HUES48 (cell line): Measurements from ENCODE around the gene CAMSAP1.

Experiments used
- H3K27ac ChIP-seq: one replicate; pipeline ENCODE4 v1.7.0; 2013; ENCODE audit warnings: low read depth, low read length, inconsistent platforms
- H3K27me3 ChIP-seq: 2 replicates; pipeline ENCODE4 v1.6.1; 2013; ENCODE audit warnings: mild to moderate bottlenecking, low read length; ENCODE audit not compliant: control insufficient read depth, insufficient read depth
- H3K36me3 ChIP-seq: 2 replicates; pipeline ENCODE4 v1.6.1; 2013; ENCODE audit warnings: low read length; ENCODE audit not compliant: control insufficient read depth, insufficient read depth
- H3K4me1 ChIP-seq: 2 replicates; pipeline ENCODE4 v1.6.1; 2013; ENCODE audit warnings: mild to moderate bottlenecking, low read length; ENCODE audit not compliant: control insufficient read depth, insufficient read depth
- H3K4me3 ChIP-seq: 2 replicates; pipeline ENCODE4 v1.5.1; 2013; ENCODE audit warnings: mild to moderate bottlenecking, low read depth, low read length
- H3K9ac ChIP-seq: 2 replicates; pipeline ENCODE4 v1.6.1; 2013; ENCODE audit warnings: mild to moderate bottlenecking, low read depth, low read length, moderate library complexity
- H3K9me3 ChIP-seq: 2 replicates; pipeline ENCODE4 v1.6.1; 2013; ENCODE audit warnings: low read length; ENCODE audit not compliant: control insufficient read depth, insufficient read depth

The CAMSAP1 gene

DNA sequence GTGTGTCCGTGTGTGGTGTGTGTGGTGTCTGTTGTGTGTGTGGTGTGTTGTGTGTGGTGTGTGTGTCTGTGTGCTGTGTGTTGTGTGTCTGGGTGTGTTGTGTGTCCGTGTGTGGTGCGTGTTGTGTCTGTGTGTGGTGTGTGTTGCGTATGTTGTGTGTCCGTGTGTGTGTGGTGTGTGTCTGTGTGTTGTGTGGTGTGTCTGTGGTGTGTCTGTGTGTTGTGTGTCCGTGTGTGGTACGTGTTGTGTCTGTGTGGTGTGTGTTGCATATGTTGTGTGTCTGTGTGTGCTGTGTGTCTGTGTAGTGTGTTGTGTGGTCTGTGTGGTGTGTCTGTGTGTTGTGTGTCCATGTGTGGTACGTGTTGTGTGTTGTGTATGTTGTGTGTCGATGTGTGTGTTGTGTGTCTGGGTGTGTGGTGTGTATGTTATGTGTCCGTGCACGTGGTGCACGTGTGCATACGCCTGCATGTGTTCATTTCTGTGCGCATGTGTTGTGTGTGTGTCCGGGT is 133.1 kb downstream of the CAMSAP1 start:
- Histone ChIP-seq H3K9me3 (no peaks in the 10 kb centered on the region), H3K27ac (no peak overlapping the region), H3K9ac (no peak overlapping the region), H3K27me3 (no peaks in the 10 kb centered on the region), H3K4me1 (no peaks in the 10 kb centered on the region), H3K36me3 (no peaks in the 10 kb centered on the region), H3K4me3 (no peak overlapping the region)

DNA sequence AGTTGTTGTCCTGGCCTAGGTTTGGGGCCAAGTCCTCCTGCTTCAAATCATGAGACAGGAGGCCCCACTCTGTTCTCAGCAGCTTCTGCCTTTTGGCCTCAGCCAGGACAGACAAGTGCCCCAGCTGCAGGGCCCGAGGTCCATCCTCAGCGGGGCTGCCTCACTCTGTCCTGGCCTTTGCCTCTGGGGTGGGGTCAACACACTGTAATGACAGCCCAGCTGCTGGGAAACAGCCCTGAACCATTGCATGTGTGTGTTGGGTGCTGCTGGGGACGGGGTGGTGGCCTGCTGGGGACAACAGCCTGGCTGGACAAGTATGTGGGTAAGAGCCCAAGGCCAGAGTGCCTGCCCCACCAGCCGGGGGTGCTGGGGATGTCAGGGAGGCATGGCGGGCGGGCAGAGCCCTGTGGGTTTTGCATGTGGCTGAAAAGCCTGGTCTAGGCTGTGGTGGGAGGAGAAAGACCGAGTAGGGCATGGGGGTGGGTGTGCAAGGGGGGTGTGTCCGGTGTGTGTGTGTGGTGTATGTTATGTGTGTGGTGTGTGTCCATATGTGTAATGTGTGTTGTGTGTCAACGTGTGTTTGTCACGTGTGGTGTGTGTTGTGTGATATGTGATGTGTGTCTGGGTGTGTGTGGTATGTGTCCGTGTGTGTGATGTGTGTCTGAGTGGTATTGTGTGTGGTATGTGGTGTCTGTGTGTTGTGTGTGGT is 133.7 kb downstream of the CAMSAP1 start:
- Histone ChIP-seq H3K27me3 (no peaks in the 10 kb centered on the region), H3K36me3 (no peaks in the 10 kb centered on the region)

DNA sequence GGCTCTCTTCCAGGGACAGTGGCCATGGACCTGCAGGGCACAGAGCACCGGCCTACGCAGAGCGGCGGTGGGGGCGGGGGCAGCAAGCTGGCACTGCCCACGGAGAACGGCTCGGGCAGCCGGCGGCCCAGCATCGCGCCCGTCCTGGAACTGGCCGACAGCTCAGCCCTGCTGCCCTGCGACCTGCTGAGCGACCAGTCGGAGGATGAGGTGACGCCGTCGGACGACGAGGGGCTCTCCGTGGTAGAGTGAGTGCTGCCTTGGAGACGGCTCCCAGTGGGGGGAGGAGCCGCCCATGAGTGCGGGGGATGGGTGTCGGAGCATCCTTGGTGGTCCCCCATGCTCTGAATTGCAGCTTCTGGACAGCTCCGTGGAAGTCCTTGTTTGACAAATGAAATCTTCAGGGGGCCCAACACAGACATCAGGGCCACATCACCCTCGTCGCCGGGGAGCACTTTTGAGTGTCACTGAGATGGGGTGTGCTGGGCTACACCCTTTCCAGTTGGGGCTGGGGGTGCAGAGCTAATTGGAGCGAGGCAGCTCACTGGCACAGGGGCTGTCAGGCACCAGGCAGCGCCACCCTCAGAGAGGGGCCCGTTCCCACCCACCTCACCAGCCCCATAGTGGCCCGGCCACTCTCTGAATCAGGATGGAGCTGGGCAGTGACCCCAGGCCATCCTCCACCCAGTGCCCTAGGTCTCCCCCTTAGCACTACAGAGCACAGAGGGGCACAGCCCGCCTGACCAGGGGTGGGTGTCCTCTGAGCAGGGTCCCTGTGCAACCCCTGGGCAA is 134.4 kb downstream of the CAMSAP1 start:
- H3K9ac ChIP-seq, result no peak overlapping the region
- no peaks in the 10 kb centered on the region for H3K36me3 ChIP-seq
- H3K4me3 ChIP-seq, result no peak overlapping the region
- no peaks in the 10 kb centered on the region for H3K4me1 ChIP-seq
- no peaks in the 10 kb centered on the region for H3K27me3 ChIP-seq
- H3K9me3 ChIP-seq, result no peaks in the 10 kb centered on the region
- no peak overlapping the region for H3K27ac ChIP-seq

More for the DNA sequence above, 133.7 kb downstream of the CAMSAP1 start:
- H3K9me3 ChIP-seq, result no peaks in the 10 kb centered on the region
- H3K27ac ChIP-seq, result no peak overlapping the region
- no peaks in the 10 kb centered on the region for H3K4me1 ChIP-seq
- no peak overlapping the region for H3K4me3 ChIP-seq
- H3K9ac ChIP-seq, result no peak overlapping the region

DNA sequence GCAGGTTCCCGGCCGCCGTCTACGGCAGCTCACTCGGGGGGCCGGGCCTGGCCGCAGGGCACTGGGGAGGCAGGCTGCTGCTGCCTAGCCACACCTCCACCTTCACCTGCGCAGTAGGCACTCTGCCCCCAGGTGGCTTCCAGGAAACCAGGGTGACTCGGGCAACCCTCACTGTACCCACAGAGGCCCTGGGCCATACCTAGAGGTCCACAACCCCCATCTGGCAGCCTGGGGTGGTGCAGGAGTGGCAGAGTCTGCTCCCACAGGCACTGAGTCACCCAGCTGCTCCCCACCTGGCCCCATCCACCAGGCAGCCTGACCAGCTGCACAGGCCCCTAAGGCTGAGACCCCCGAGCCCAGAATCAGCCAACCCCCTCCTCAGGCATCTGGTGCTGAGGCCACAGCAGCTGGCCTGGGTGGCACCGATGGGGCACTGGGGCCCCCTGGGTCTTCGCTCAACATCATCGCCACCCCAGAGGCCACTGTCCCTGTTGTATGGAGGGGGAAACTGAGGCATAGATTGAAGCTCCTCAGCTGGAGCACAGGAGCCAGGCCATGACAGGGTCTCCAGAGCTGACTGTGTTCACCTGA is 135.2 kb downstream of the CAMSAP1 start:
- no peak overlapping the region for H3K27ac ChIP-seq
- no peaks in the 10 kb centered on the region for H3K9me3 ChIP-seq
- H3K36me3 ChIP-seq, result no peaks in the 10 kb centered on the region
- no peak overlapping the region for H3K4me3 ChIP-seq
- no peak overlapping the region for H3K9ac ChIP-seq
- no peaks in the 10 kb centered on the region for H3K4me1 ChIP-seq
- H3K27me3 ChIP-seq, result no peaks in the 10 kb centered on the region

DNA sequence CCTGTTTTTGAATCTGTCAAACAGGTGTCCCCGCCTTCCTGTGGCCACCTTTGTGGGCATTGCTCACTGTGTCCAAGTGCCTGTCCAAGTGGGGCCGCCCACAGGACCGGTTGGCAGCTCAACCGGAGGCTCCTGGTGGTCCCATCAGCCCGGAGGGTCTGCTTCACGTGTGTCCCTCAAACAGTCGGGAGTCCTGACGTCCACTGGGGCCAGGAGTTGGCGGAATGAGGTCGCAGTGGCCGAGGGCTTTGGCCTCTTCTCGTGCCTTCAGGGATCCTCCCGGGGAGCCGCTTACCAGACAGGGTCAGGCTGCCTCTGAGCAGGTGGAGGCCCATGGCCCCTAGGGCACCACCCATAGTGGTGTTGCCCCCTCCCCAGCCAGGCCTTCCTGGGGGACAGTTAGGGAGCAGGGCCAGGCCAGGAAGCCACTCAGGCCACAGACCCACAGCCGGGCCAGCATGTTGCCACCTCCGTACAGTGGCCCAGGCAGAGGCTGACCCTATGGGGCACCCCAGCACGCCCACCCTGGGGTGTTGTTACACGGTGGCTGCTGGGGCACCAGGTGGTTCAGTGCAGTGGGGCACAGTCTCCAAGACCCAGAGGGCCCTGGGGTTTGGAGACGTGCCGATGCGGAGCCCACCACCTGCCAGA is 135.8 kb downstream of the CAMSAP1 start:
- Histone ChIP-seq H3K9me3 (no peaks in the 10 kb centered on the region), H3K27ac (no peak overlapping the region), H3K27me3 (no peaks in the 10 kb centered on the region), H3K4me1 (no peaks in the 10 kb centered on the region), H3K9ac (no peak overlapping the region), H3K4me3 (no peak overlapping the region), H3K36me3 (no peaks in the 10 kb centered on the region)

DNA sequence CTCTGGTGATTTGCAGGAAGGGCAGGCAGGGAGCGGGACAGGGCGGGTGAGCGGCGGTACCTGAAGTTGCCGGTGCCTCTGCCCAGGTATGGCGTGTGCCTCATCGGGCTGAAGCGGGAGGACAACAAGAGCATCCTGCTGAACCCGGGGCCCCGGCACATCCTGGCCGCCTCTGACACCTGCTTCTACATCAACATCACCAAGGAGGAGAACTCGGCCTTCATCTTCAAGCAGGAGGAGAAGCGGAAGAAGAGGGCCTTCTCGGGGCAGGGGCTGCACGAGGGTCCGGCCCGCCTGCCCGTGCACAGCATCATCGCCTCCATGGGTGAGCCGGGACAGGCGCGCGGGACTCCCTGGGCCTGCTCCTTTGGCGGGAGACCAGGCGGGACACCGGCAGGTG is 136.6 kb downstream of the CAMSAP1 start:
- no peaks in the 10 kb centered on the region for H3K9me3 ChIP-seq
- H3K27me3 ChIP-seq, result no peaks in the 10 kb centered on the region
- H3K4me3 ChIP-seq, result no peak overlapping the region
- H3K27ac ChIP-seq, result no peak overlapping the region
- no peaks in the 10 kb centered on the region for H3K4me1 ChIP-seq
- no peaks in the 10 kb centered on the region for H3K36me3 ChIP-seq
- H3K9ac ChIP-seq, result no peak overlapping the region

DNA sequence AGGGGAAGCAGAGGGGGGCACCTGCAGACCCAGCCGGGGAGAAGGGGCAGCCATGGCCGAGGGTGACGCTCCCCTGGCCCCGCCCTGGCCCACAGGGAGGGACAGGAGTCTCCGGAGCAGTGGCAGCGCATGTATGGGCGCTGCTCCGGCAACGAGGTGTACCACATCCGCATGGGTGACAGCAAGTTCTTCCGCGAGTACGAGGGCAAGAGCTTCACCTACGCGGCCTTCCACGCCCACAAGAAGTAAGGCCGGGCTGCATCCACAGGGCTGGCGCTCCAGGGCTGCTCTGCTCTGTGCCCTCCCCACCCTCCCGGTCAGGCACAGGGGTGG is 137.2 kb downstream of the CAMSAP1 start:
- no peaks in the 10 kb centered on the region for H3K36me3 ChIP-seq
- H3K4me3 ChIP-seq, result no peak overlapping the region
- no peak overlapping the region for H3K9ac ChIP-seq
- no peaks in the 10 kb centered on the region for H3K27me3 ChIP-seq
- no peaks in the 10 kb centered on the region for H3K4me1 ChIP-seq
- H3K9me3 ChIP-seq, result no peaks in the 10 kb centered on the region
- H3K27ac ChIP-seq, result no peak overlapping the region

DNA sequence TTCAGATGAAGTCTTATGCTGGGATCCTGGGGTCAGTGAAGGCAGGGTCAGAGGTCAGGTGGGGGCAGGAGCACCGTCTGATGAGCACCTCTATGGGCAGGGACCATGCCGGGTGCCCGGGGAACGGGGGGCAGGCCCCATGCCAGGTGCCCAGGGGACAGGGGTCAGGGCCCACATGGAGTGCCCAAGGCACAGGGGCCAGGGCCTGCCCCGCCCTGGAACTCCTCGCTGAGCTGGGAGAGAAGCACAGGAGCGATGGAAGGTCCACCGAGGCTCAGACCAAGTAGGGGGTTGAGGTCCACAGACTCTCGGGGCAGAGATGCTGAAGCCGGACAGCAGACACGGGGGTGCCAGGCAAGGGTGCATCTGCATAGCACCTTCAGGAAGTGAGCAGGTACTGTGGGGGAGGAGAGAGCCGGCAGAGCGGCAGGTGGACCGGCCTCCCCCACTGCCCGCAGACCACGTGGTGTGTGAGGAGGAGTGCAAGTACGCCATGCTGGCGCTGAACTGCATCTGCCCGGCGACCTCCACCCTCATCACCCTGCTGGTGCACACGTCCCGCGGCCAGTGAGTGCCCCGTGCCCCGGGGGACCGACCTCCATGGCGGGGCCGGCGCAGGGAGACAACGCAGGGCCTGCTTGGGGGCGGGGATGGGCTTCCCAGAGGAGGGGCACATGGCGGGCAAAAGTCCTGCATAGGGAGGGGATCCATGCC is 137.7 kb downstream of the CAMSAP1 start:
- no peaks in the 10 kb centered on the region for H3K36me3 ChIP-seq
- no peaks in the 10 kb centered on the region for H3K4me1 ChIP-seq
- no peak overlapping the region for H3K27ac ChIP-seq
- H3K9ac ChIP-seq, result no peak overlapping the region
- H3K27me3 ChIP-seq, result no peaks in the 10 kb centered on the region
- H3K4me3 ChIP-seq, result no peak overlapping the region
- no peaks in the 10 kb centered on the region for H3K9me3 ChIP-seq

DNA sequence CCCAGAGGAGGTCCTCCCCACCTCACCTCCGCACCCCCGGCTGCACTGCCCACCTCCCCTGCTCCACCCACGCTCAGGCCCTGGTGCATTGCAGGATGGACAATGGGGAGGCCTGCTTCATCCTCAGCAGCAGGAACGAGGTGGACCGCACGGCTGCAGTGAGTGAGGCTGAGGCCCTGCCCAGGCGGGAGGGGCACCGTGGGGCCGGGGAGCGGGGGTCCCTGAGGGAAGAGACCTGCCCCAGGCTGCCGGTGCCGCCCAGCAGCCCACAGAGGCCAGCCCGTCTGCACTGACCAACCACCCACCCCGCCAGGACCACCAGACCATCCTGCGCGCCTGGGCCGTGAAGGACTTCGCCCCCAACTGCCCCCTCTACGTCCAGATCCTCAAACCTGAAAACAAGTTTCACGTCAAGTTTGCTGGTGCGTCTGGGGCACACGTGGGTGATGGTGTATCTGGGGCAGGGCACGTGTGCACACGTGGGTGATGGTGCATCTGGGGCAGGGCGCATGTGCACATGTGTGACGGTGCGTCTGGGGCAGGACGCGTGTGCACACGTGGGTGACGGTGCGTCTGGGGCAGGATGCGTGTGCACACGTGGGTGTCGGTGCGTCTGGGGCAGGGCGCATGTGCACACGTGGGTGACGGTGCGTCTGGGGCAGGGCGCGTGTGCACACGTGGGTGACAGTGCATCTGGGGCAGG is 138.7 kb downstream of the CAMSAP1 start:
- Histone ChIP-seq H3K27ac (no peak overlapping the region), H3K27me3 (no peaks in the 10 kb centered on the region), H3K36me3 (no peaks in the 10 kb centered on the region)

DNA sequence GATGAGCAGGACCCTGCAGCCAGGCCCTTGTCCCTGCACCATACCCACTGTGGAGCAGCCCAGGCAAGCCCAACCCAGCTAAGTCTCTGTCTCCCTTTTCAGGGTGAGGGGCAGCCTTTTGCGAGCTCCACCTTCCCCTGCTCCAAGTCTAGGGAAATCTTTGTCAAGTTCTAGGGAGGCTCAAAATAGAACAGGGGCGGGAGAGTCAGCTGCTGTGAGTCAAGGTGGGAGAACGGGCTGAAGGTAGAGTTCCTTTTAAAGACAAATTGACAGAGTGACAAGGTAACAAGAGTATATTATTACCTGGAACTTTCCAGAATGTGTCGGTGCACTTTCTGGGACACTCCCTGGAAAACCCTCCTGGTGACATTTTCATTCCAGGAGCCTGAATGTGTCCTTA is 140.6 kb downstream of the CAMSAP1 start:
- Histone ChIP-seq H3K9me3 (no peaks in the 10 kb centered on the region), H3K36me3 (no peaks in the 10 kb centered on the region), H3K4me3 (no peak overlapping the region), H3K27ac (no peak overlapping the region), H3K27me3 (no peaks in the 10 kb centered on the region), H3K9ac (no peak overlapping the region), H3K4me1 (no peaks in the 10 kb centered on the region)

More for the DNA sequence above, 138.7 kb downstream of the CAMSAP1 start:
- H3K9me3 ChIP-seq, result no peaks in the 10 kb centered on the region
- H3K4me1 ChIP-seq, result no peaks in the 10 kb centered on the region
- H3K9ac ChIP-seq, result no peak overlapping the region
- H3K4me3 ChIP-seq, result no peak overlapping the region
